Activated CD4-positive, alpha-beta T cell treated with anti-CD3 and anti-CD28 coated beads, Interleukin-2, amount 50 U/mL, for 48 hours (primary cell): Measurements from ENCODE around the gene GPAT2.
"Not testable (repeated sequence)": the region's sequence is repeated elsewhere in the genome, so short reads cannot be mapped to it uniquely, and the experiment has no call there.

ENCODE experiments used
- DNase-seq, 2 experiments: peaks; one replicate each; pipeline ENCODE4 v3.0.0-alpha.2; 2020

GPAT2 gene

DNA sequence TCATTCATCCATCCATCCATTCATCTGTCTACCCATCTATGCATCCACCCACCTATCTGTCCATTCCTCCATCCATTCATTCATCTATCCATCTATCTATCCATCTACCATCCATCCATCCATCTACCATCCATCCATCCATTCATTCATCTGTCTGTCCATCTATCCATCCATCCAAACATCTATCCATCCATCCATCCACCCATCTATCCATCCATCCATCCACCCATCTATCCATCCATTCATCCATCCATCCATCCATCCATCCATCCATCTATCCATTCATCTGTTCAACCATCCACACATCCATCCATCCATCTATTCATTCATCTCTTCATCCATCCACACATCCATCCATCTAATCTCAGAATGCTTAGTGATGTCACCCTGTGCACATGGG is 30.0 kb upstream of the GPAT2 start:
- not testable (repeated sequence) for DNase-seq

DNA sequence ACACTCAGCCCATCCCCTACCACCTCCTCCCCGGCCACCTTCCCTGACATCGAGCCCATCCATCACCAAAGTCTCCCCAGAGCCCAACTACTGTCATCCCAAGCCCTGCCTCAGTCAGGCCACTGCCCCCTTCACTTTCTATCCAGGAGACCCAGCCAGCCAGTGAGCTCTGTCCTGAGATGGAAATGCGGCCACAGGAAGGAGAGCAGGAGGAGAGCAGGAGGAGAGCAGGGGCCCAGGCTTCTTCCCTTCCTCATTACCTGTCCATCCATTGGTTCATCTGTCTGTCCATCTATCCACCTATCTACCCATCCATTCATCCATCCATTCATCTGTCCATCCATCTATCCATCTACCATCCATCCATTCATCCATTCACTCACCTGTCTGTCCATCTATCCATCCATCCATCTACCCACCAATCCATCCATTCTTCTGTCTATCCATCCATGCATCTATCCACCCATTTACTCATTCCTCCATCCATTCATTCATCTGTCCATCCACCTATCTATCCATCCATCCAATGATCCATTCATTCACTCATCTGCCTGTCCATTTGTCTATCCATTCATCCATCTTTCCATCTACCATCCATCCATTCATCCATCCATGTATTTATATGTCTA is 29.4 kb upstream of the GPAT2 start:
- not testable (repeated sequence) for DNase-seq

DNA sequence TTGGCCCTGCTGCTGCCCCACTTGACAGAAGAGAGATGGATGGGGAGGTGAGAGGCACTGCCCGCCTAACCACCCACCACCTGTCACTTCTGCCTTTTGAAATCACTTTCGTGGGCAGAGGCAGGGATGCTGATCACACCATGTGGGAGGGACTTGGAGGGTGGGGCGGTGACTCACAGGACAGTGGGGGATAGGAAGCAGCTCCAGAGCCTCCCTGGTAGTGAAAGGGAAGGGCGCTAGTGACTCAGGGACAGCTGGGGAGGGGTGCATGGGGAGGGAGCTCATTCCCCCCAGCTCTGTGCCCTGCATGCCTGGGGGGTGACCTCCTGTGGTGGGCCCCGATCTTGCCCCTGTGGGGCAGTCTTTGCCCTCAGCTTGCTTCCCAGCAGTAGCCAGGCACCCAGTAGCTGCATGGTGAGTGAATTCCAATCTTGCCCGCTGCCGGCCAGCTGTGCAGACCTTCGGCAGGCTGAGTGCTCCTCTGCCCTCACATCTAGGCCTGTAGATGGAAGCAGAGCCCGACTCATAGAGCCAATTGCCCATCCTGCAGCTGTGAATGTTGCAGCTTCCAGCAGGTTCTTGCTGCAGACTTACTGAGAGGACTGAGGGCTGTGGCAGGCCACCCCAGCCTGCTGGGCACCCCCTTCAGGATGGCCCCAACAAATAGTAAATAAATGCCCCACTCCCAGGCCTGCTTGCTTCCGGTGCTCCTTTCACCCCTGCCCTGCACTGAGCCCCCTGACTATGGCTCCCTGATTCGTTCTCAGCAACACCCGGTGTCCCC is 28.6 kb upstream of the GPAT2 start:
- peak; percentile 25 to 29 for DNase-seq

DNA sequence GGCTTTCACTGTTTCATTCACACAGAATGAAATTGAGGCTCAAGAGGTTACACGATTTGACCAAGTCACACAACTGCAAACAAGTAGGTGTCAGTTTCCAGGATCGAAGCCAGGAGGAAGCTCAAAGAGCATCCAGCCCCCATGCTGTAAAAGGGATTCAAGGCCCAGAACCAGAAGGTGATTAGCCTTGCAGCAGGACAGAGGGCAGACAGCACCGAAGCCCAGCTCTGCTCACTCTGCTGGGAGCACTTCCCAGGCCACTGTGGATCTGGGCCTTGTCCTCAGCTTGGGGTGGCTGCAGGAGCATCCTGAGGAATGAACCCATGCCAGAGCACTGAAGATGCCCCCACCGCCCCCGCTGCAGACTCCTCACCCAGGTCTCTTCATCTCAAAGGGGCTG is 27.8 kb upstream of the GPAT2 start:
- DNase-seq = not testable (repeated sequence)

DNA sequence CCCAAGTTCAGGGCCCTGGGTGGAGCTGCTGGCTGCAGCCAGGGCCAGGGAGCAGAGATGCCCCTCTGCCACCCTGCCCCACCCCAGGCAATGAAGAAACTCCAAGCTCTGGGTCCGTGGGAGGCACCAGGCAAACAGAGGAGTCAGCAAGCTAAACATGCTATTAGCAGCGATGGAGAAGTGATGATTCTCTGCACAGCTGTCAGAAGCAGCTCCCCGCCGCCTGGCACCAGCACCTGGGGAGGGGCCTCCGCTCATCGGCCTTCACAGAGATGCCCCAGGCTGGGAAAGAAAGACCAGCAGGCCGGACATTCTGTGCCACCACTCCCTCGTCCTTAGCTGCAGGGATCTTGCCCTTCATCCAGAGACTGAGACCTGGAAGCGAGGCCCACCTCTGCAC is 27.2 kb upstream of the GPAT2 start:
- DNase-seq = not testable (repeated sequence)

DNA sequence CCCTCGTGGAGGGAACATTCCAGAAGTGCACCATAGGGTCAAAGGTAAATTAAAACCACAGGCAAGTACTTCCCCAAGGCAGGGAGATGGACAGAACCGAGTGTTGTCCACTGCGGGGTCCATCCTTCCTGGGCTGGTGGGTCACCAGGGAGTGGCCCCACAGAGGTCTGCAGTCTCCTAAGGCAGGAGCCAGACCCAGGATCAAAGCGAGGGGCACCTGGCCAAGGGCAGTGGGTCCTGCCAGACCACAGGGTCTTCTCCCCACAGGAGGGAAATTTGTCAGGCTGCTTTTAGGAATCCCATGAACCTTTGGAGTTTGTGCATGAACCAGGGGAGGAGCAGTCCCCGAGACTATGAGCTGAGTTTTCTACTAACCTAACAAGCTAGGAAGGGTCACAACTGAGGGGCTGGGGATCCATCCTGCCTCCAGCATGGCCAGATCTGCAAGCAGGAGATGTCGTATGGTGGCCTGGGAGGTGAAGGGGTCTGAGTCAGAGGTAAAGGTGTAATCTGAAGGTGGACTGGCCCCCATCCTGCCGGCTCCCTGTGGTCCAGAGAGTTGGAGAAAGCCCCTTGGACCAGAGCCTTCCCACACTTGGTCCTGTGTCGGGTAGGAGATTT is 26.6 kb upstream of the GPAT2 start:
- not testable (repeated sequence) for DNase-seq

DNA sequence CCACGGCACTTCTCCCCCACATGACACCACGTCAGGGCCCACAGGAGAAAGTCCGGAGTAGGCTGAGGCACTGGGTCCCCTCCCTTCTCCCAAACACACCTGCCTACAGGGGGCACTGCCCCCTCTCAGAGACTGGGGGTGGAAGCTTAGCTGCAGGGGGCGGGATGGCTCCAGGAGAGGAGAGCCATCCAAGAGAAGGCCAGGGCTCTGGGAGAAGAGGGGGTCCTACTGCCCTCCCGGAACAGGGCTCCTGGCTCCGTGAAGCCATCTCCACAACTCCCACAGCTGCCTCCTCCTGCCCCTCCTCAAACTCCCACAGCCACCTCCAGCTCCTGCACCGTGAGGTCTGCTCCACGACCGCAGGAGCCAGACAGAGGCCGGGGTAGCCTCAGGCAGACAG is 25.6 kb upstream of the GPAT2 start:
- not testable (repeated sequence) for DNase-seq

DNA sequence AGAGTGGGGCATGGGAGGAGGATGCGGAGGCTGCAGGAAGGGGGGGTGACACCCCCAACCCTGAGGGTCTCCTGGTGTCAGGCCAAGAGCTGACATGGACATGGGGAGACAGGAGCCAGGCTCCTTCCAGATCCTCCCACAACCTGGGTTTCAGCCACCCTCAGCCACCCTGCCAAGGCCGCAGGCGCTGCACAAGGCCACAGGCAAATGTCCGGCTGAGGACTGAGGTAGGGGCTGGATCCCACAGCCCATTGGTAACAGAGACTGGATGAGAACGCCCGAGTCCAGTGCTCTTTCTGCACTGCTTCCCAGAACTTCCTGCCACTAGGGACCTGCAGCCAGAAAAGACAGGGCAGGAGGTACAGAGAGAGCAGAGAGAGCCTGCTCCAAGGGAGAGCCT is 24.7 kb upstream of the GPAT2 start:
- DNase-seq = not testable (repeated sequence)

DNA sequence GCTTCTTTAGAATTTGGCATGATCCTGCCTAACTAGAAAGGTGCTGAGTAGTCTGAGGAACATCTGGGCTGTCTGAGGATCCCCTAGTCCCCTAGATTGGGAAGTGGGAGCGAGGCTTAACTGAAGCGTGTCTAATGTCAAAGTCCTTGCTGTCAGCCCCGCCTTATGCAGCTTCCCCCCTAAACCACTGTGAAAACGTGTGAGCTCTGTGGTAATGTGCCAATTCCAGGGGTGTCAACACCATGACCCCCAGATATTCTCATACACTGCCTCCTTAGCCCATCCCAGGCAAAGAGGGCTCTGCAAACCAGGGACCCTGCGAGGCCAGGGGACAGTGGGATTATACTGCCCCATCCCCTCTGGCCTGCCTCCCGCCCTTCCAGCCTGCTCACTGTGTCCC is 21.1 kb upstream of the GPAT2 start:
- DNase-seq = not testable (repeated sequence)

DNA sequence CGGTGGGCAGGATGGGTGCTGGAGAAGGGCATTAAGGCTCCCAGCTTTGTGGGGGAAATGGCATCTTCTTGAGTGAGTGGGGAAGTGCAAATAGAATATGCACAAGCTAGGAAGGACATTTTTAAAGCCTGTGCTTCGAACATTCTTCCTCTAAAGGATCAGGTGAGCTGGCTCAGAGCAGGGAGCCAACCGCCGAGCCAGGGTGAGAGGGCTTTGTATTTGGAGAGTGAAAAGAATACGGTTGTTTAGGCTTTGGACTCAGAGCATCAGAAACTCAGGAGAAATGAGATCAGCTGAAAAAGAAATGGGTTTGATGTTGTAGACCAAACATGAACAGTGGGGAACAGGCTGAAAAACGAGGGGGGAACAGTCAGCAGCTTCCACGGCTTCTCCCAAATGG is 19.8 kb upstream of the GPAT2 start:
- DNase-seq = not testable (repeated sequence)

DNA sequence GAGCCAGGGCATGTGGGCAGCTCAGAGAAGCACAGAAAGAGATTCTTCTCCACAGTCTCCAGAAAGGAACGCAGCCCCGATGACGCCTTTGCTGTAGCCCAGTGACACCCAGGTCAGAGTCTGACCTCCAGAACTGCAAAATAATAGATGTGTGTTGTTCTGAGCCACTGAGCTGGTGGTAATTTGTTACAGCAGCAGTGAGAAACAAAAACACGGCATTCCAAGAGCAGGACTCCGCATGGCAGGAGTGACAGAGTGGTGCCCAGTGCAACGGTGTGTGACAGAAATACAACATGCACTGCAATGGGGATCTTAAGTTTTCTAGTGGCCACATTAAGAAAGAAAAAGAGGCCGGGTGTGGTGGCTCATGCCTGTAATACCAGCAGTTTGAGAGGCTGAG is 18.7 kb upstream of the GPAT2 start:
- not testable (repeated sequence) for DNase-seq

DNA sequence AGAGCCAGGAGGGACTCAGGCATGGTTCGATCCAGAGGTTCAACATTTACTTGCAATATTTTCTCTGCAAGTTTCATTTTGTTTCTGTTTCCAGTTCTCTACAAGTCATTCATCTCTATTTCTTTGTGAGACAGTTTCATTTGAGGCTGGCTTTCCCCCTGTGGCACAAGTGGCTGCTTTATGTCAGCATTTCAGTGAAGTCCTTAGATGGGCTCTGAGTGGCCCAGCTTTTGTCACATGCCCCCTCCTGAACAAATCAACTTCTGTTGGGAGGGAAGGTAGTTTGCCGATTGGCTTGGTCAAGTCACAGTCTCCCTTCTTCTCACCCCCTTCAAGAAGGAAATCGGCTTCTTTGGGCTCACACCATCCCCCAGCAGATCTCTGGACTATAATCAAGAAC is 17.9 kb upstream of the GPAT2 start:
- DNase-seq = not testable (repeated sequence)

DNA sequence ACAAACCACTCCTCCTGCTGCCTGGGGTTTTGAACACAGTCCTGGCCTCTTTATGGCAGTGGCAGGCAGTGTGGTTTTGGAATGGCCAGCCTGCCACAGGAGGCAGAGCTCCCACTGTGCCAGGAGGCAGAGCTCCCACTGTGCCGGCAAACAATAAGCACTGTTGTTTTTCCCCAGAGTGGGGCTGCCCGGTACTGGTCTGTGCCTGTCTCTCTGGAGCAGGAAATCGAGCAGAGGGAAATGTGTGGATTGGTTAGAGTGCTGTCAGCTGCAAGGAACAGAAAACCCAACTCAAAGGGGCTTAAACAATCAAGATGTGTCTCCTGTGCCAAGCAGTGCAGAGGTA is 15.2 kb upstream of the GPAT2 start:
- not testable (repeated sequence) for DNase-seq

DNA sequence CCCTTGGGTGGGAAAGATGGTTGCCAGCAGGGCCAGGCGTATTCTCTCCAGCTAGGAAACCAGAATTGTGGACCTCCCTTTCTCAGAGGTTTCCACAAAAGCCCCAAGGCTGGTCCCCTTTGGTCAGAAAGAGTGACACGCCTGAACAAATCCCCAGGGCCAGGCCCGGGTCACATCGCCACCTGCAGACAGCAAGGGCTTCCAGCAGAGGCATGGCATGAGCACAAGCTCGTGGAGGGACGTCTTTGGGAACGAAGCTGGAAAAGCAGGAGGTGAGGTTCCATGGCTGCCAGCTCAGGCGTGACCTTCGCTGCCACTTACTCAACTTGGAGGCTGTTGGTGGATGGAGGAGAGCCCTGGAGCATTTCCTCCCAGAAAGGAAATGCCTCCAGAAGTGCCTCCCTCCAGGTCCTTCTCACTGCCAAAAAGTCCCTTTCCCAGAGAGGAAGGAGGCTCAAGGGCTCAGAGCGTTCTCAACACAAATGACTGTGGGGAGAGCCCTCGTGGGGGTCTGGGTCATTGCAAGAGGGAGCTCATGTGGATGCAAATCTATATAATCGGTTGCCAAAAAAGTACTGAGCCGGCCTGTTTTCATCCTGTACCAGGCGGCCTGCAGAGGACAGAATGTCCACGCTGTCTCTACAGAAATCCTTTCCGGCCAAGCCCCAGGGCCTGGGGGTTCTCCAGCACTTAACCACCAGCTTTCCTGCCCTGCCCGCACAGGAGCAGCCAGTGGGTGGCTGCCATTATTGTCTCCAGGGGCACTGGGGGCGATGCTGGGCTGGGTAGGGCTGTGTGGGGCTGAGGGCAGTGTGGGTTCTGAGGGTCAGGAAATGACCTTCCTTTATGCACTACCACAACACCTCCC is 14.6 kb upstream of the GPAT2 start:
- not testable (repeated sequence) for DNase-seq

DNA sequence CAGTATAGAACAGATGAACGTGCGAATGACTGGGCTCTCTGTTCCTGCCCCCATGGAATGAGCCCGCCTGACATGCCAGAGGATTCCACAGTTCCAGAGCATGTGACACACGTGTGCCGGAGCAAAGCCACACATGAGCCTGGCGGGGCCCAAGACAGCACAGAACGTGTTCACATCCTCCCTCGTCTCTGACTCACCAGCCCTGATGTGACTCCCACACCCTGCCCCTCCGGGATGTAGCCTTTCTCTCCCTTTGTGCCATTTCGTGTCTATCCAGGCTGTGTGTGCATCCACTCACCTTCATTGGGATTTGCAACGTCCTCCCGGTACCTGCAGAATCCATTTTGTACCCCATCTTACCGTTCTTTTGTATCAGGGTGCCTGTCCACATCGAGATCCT is 838 bp upstream of the GPAT2 start:
- DNase-seq = not testable (repeated sequence)

DNA sequence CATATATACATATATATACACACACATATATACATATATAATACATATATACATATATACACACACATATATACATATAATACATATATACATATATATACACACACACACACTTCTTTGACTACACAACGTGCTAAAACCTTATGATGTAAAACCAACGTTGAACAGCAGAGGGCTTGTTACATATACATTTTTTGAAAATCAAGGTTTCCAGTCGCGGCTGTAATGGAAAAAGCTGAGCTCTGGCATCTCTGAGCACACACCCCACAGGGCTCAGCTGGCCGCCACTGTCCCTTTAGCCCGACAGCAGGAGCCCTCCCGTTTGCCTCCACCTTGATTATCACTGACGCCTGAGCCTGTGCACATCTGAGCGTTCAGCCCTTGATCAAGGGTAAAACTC is 719 bp downstream of the GPAT2 start:
- not testable (repeated sequence) for DNase-seq

DNA sequence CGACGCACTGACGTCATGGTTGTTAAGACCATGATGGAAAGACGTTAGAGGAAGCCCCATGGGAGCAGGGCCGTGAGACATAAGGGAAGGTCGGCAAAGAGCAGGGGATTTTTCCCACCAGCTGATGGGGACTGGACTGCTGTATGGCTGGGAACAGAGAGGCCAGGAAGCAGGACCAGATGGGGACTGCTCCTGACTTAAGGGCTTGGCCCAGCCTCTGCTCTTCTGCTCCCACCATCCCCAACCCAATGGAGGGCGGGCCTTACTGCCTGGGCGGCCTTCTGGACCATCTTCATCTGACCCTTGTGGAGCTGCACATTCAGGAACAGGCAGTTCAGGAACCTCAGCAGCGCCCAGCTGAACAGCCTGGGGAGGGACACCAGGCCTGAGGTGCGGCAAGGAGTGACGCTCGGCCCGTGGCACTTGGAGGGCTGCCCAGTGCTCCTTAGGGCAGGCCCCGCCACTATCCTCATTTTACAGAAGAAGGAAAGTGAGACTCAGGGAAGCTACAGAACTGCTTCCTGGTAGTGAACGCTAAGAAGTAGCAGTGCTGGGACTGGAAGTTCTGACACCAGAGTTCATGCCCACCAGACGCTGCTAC is 6.9 kb downstream of the GPAT2 start:
- not testable (repeated sequence) for DNase-seq

DNA sequence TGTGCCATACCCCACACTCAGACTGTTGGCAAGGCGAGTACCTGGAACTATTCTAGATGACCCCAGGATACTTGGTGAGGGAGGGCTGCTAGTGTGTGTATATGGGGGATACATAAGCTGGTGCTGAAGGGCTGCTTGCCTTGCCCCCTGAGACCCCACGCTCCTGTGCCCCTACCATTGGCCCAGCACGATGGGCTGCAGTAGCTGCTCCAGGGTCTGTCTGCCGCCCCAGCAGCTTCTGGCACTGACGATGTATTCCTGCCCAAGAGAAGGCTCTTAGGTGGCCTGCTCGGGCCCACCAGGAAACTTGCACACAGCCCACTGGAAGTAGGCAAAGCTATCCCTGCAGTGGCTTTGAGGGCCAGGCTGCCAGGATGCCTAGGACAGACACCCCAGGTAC is 9.0 kb downstream of the GPAT2 start:
- DNase-seq = not testable (repeated sequence)

DNA sequence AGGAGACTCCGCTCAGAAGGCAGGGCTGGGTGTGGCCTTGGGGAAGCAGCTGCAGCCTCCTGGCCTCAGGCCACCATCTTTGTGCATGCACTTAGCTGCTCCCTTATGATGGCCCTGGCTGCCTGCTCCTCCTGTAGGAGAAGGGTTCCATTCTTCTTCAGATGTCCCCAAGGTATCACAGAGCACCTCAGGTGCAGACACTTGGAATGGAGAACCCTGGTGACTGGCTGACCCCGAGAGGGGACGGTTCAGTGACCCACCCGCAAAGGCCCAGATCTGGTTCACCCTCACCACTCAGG is 9.6 kb downstream of the GPAT2 start:
- no peak for DNase-seq

DNA sequence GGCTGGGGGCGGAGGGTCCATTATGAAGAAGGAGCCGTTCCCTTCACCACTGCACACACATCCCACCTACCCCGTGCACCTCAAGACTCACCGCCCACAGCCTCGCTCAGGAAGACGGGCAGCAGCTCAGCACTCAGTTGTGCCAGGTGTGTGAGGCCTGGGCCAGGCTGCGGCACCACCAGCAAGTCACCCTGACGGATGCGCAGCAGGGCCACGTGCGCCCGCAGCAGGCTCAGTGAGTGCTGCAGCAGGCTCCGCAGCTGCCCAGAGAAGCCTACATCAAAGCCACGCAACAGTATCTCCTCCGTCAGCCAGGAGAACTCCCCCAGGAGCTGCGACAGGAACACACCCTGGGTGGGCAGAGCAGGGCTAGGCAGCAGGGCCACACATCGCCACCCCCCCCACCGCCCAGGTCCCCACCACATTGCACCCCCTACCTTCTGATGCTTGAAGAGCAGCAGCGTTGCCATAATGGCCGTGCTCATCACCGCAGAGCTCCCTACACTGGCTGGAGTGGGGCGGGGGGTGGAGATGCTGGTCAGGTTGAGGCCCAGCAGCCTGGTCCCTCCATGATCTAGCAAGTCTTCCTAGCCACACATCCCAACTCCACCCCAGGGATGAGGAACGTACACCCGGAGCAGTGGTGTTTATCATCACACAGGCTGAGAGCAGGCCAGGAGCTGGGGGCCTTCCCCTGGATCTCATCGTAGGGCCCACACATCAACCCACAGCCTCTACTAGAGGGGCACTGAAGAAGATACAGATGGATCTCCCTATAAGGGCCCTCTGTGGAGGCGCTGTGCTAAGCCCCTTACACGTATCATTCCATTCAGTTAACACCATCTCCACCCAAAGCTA is 10.2 kb downstream of the GPAT2 start:
- DNase-seq = no peak

DNA sequence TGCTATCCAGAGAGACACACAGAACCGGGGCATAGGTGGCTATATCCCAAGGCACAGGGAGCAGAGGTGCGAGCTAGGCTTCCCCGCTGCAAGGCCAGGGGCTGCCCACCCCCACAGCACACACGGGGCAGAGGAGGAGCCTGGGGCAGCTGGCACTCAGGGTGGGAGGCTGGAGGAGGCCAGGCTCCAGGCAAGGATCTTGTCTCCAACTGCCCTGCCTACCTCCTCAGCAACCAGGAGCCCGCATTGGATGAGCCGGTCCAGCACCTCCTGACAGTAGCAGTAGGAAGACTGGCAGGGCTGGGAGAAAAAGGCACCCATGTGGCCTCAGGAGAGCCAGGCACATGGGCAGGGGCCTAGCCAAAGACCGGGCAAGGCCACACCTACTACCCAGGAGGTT is 11.0 kb downstream of the GPAT2 start:
- DNase-seq = not testable (repeated sequence)
